GM23338 (cell line): ENCODE data around the gene TPX2. TPM values are rescaled to one million over a fixed set of nuclear protein-coding genes. Genes with fewer than 3 reads are reported as not detected.

Experiments used
- ATAC-seq: fragments of 200-7000 bp; cut with Tn5 transposase; 3 replicates; pipeline ENCODE4 v1.9.1; 2020
- DNase-seq: peaks from one replicate; pipeline ENCODE4 v3.0.0-alpha.2; 2015; ENCODE audit warnings: low spot score
- H2AFZ ChIP-seq: fragments of 200-600 bp; sonication (generic); 2 replicates; pipeline ENCODE4 v1.8.0; 2016; ENCODE audit warnings: antibody characterized with exemption, mild to moderate bottlenecking, moderate library complexity
- H3F3A ChIP-seq: fragments of 200-600 bp; sonication (generic); replicated peaks from 2 replicates; pipeline ENCODE4 v1.8.0; 2017; ENCODE audit warnings: antibody characterized with exemption, mixed run types, low read depth
- H3K27ac ChIP-seq: fragments of 200-600 bp; sonication (generic); 2 replicates; pipeline ENCODE4 v1.6.1; 2016; ENCODE audit warnings: low read depth
- H3K27me3 ChIP-seq: fragments of 200-600 bp; sonication (generic); 2 replicates; pipeline ENCODE4 v1.8.0; 2016; ENCODE audit warnings: mild to moderate bottlenecking, mixed run types, moderate library complexity; ENCODE audit not compliant: insufficient read depth
- H3K36me3 ChIP-seq: fragments of 200-600 bp; sonication (generic); 2 replicates; pipeline ENCODE4 v1.8.0; 2016; ENCODE audit warnings: mild to moderate bottlenecking; ENCODE audit not compliant: insufficient read depth
- H3K4me1 ChIP-seq: fragments of 200-600 bp; sonication (generic); 2 replicates; pipeline ENCODE4 v1.8.0; 2016; ENCODE audit warnings: mild to moderate bottlenecking, moderate library complexity; ENCODE audit not compliant: insufficient read depth
- H3K4me2 ChIP-seq: fragments of 200-600 bp; sonication (generic); 2 replicates; pipeline ENCODE4 v1.7.1; 2017; ENCODE audit warnings: mixed run types
- H3K4me3 ChIP-seq: fragments of 200-600 bp; sonication (generic); 2 replicates; pipeline ENCODE4 v1.6.1; 2016; ENCODE audit warnings: mixed run types
- H3K79me2 ChIP-seq: fragments of 200-600 bp; sonication (generic); replicated peaks from 2 replicates; pipeline ENCODE4 v1.8.0; 2017; ENCODE audit warnings: mild to moderate bottlenecking; ENCODE audit not compliant: insufficient read depth
- H3K9me2 ChIP-seq: fragments of 200-600 bp; sonication (generic); 2 replicates; pipeline ENCODE4 v1.8.0; 2017; ENCODE audit not compliant: insufficient read depth
- H4K20me1 ChIP-seq: fragments of 200-600 bp; sonication (generic); replicated peaks from 2 replicates; pipeline ENCODE4 v1.8.0; 2017; ENCODE audit warnings: mild to moderate bottlenecking; ENCODE audit not compliant: insufficient read depth
- H3K27ac Mint-ChIP-seq: 2 replicates; pipeline ENCODE4 v1.8.0; 2020; ENCODE audit warnings: inconsistent platforms, mild to moderate bottlenecking, moderate library complexity, mixed read lengths
- H3K27me3 Mint-ChIP-seq: 3 replicates; pipeline ENCODE4 v1.8.0; 2022; ENCODE audit warnings: low read depth, mild to moderate bottlenecking, moderate library complexity, mixed read lengths, inconsistent platforms; ENCODE audit not compliant: insufficient read depth, poor library complexity
- H3K36me3 Mint-ChIP-seq: 3 replicates; pipeline ENCODE4 v1.8.0; 2021; ENCODE audit warnings: low read depth, mild to moderate bottlenecking, inconsistent platforms, moderate library complexity, mixed read lengths
- H3K4me1 Mint-ChIP-seq: 3 replicates; pipeline ENCODE4 v1.8.0; 2020; ENCODE audit warnings: mild to moderate bottlenecking, inconsistent platforms, mixed read lengths
- H3K4me3 Mint-ChIP-seq: 3 replicates; pipeline ENCODE4 v1.8.0; 2021; ENCODE audit warnings: moderate library complexity, mild to moderate bottlenecking, inconsistent platforms, mixed read lengths
- H3K9me3 Mint-ChIP-seq: 3 replicates; pipeline ENCODE4 v1.8.0; 2020; ENCODE audit warnings: moderate library complexity, mild to moderate bottlenecking, inconsistent platforms, mixed read lengths
- CREB1 ChIP-seq: fragments of 250-450 bp; sonication (Bioruptor Pico); IDR thresholded peaks from 2 replicates; pipeline ENCODE4 v1.5.0; 2020; ENCODE audit warnings: low read depth, mild to moderate bottlenecking, moderate library complexity
- CTCF ChIP-seq, 2 experiments: fragments of 200-600 bp in 1 of 2; sonication (generic) in 1 of 2; conservative IDR thresholded peaks; 2 replicates each; pipeline versions ENCODE4 v1.5.1 to v1.6.1; 2016 to 2017; ENCODE audit warnings: antibody characterized with exemption in 2 of 2, low read depth in 2 of 2, mild to moderate bottlenecking in 2 of 2, moderate library complexity in 1 of 2
- ETS1 ChIP-seq: IDR thresholded peaks from 2 replicates; pipeline ENCODE4 v1.6.1; 2016; ENCODE audit warnings: antibody characterized with exemption
- EZH2 ChIP-seq: fragments of 200-600 bp; sonication (generic); IDR thresholded peaks from one replicate; pipeline ENCODE4 v1.8.0; 2017; ENCODE audit warnings: antibody characterized with exemption, mild to moderate bottlenecking, low read depth; ENCODE audit not compliant: unreplicated experiment
- EZH2phosphoT487 ChIP-seq: fragments of 200-600 bp; sonication (generic); IDR thresholded peaks from one replicate; pipeline ENCODE4 v1.8.1; 2018; ENCODE audit warnings: antibody characterized with exemption; ENCODE audit not compliant: unreplicated experiment
- JUNB ChIP-seq: IDR thresholded peaks from one replicate; pipeline ENCODE4 v1.6.1; 2016; ENCODE audit warnings: antibody characterized with exemption; ENCODE audit not compliant: unreplicated experiment
- NANOG ChIP-seq: IDR thresholded peaks from 2 replicates; pipeline ENCODE4 v1.6.1; 2016; ENCODE audit warnings: antibody characterized with exemption, borderline replicate concordance
- POLR2AphosphoS5 ChIP-seq: IDR thresholded peaks from 2 replicates; pipeline ENCODE4 v1.6.1; 2016; ENCODE audit warnings: antibody characterized with exemption, low read depth
- REST ChIP-seq: IDR thresholded peaks from one replicate; pipeline ENCODE4 v1.6.1; 2018; ENCODE audit warnings: antibody characterized with exemption; ENCODE audit not compliant: unreplicated experiment
- STAT1 ChIP-seq: IDR thresholded peaks from one replicate; pipeline ENCODE4 v1.6.1; 2016; ENCODE audit warnings: antibody characterized with exemption; ENCODE audit not compliant: unreplicated experiment
- ZNF114 ChIP-seq: fragments of 250-450 bp; sonication (Bioruptor Pico); IDR thresholded peaks from 2 replicates; pipeline ENCODE4 v1.5.0; 2020; ENCODE audit warnings: mild to moderate bottlenecking, moderate library complexity
- ZNF331 ChIP-seq: fragments of 250-450 bp; sonication (Bioruptor Pico); IDR thresholded peaks from 2 replicates; pipeline ENCODE4 v1.5.0; 2020; ENCODE audit warnings: low read depth, mild to moderate bottlenecking, moderate library complexity
- ZNF462 ChIP-seq: fragments of 250-450 bp; sonication (Bioruptor Pico); IDR thresholded peaks from 2 replicates; pipeline ENCODE4 v1.5.0; 2020; ENCODE audit warnings: mild to moderate bottlenecking, moderate library complexity
- polyA plus RNA-seq: library from polyadenylated mRNA; unstranded; fragments of >200 nt; fragmentation: Nextera tagmentation; extraction: Ambion mirVana; gene quantifications from 2 replicates; pipeline ENCODE4 v1.2.1, GENCODE V29; 2016
- total RNA-seq: library from RNA; depleted of rRNA; stranded (reverse); fragments of >200 nt; shearing (Covaris generic); gene quantifications from 2 replicates; pipeline ENCODE4 v1.2.3, GENCODE V29; 2014

The TPX2 gene
- total and polyA plus RNA-seq, 2 experiments from 2014 or later: 101 to 159 TPM

GRCh38 chr20:31843881-31844280 lies 104.8 kb downstream of the TPX2 start:
- Histone ChIP-seq H3K9me2 (0 out of 2 replicates have a peak, but pooled peaks cover 5% of the 10 kb centered on the region), H4K20me1 (no peaks in the 10 kb centered on the region), H3K4me1 (peaks cover 21% of the 10 kb centered on the region; the same call in 1 of the 2 replicates), H3K36me3 (no peaks in the 10 kb centered on the region), H3K4me3 (no peak overlapping the region), H3K27me3 (peaks cover 19% of the 10 kb centered on the region), H3K27ac (no peak overlapping the region), H3K4me2 (no peak overlapping the region), H2AFZ (peak overlapping the region; percentile 66; the same call in 1 of the 2 replicates), H3K79me2 (no peaks in the 10 kb centered on the region), H3F3A (0 out of 2 replicates have a peak, but pooled peaks cover 2% of the 10 kb centered on the region)
- H3K27ac Mint-ChIP-seq: no peak overlapping the region
- no peak overlapping the region for H3K4me3 Mint-ChIP-seq
- H3K4me1 Mint-ChIP-seq: peaks cover 24% of the 10 kb centered on the region
- no peak for DNase-seq
- no peaks in the 10 kb centered on the region for H3K36me3 Mint-ChIP-seq
- H3K9me3 Mint-ChIP-seq: peaks cover 18% of the 10 kb centered on the region; the same call in 2 of the 3 replicates
- ATAC-seq: no peak
- peaks cover 5% of the 10 kb centered on the region for H3K27me3 Mint-ChIP-seq
- TF ChIP-seq ETS1: no peak
- no peak for TF ChIP-seq CREB1 (CRISPR knock-in tag)
- TF ChIP-seq STAT1: no peak
- no peak for TF ChIP-seq REST
- no peak for TF ChIP-seq EZH2
- TF ChIP-seq ZNF114 (CRISPR knock-in tag): no peak
- no peak for TF ChIP-seq JUNB
- TF ChIP-seq NANOG: no peak
- TF ChIP-seq ZNF331 (CRISPR knock-in tag): no peak
- no peak for TF ChIP-seq CTCF (conservative IDR thresholded peaks at IDR 0.05; ENCODE audit: low read depth in 2 of 2)
- no peak for TF ChIP-seq EZH2phosphoT487
- no peak for TF ChIP-seq POLR2AphosphoS5
- no peak for TF ChIP-seq ZNF462 (CRISPR knock-in tag)
